Measurements from ENCODE around the gene PPP1R11.
"Not testable (repeated sequence)": the region's sequence is repeated elsewhere in the genome, so short reads cannot be mapped to it uniquely, and the experiment has no call there.

DNA sequence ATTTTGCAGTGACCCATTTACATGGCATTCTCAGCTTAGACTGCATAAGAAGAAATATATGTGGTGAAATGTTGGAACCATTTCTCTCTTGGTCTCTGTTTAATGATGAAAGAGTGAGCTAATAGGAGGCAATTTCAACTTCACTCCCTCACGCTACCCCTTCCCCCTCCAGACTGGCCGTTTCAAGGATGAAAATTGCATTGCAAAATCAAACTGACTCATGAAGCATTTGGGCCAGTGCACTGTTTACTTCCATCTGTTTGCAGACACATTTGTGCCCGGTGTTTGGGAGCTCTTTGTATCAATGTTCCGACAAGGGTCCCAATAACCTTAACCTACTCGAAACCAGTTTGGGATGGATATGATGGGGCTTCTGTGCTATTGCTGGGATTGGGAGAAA is 33.6 kb upstream of the PPP1R11 start:
- not testable (repeated sequence) for TF ChIP-seq POLR2A (IDR thresholded peaks at IDR 0.05; ENCODE audit: low read length); GATA1 (IDR thresholded peaks at IDR 0.05; ENCODE audit: low read depth, low read length)
